ENCODE measurements around the gene CAPS. TPM values are rescaled to one million over a fixed set of nuclear protein-coding genes. Genes with fewer than 3 reads are reported as not detected.

CAPS gene
- total RNA-seq, 1 donor from 2014 or later, result 2.2 TPM

GRCh38 chr19:5923356-5923755 is 9.3 kb downstream of the CAPS start:
- no peaks in the 10 kb centered on the region for H3K36me3 ChIP-seq
- H3K4me3 ChIP-seq, result no peak overlapping the region
- no peaks in the 10 kb centered on the region for H4K20me1 ChIP-seq (ENCODE audit: low read depth)
- no peaks in the 10 kb centered on the region for H3F3A ChIP-seq (ENCODE audit: low read depth)
- H3K27me3 ChIP-seq, result no peaks in the 10 kb centered on the region
- Mint-ChIP-seq H3K27me3 (ENCODE audit: insufficient read depth, low read depth) (peaks cover 2% of the 10 kb centered on the region), H3K4me1 (peaks cover 3% of the 10 kb centered on the region), H3K27ac (no peak overlapping the region), H3K4me3 (no peak overlapping the region), H3K9me3 (no peaks in the 10 kb centered on the region), H3K36me3 (peaks cover 22% of the 10 kb centered on the region)
- no peaks in the 10 kb centered on the region for H3K9me3 ChIP-seq (ENCODE audit: low read depth)
- H3K4me1 ChIP-seq, result no peaks in the 10 kb centered on the region
- DNase-seq (ENCODE audit: low spot score), result no peak
- no peak overlapping the region for H2AFZ ChIP-seq (replicated peaks)
- no peak overlapping the region for H3K27ac ChIP-seq
- no peak for TF ChIP-seq EZH2phosphoT487 (IDR thresholded peaks at IDR 0.05)
- TF ChIP-seq CTCF (IDR thresholded peaks at IDR 0.05), result no peak
- no peak for TF ChIP-seq EZH2 (IDR thresholded peaks at IDR 0.05)
- no peak overlapping the region for H3K4me2 ChIP-seq
- H3K79me2 ChIP-seq (ENCODE audit: low read depth), result no peaks in the 10 kb centered on the region
- H3K9ac ChIP-seq, result no peak overlapping the region

- Histone ChIP-seq H3K36me3 (no peaks in the 10 kb centered on the region), H3K4me3 (no peak overlapping the region), H3K79me2 (ENCODE audit: low read depth) (no peaks in the 10 kb centered on the region), H4K20me1 (ENCODE audit: low read depth) (peaks cover 18% of the 10 kb centered on the region), H2AFZ (replicated peaks) (no peak overlapping the region), H3K27ac (no peak overlapping the region), H3K4me1 (no peaks in the 10 kb centered on the region), H3K27me3 (no peaks in the 10 kb centered on the region), H3F3A (ENCODE audit: low read depth) (no peaks in the 10 kb centered on the region), H3K9ac (no peak overlapping the region), H3K9me3 (ENCODE audit: low read depth) (no peaks in the 10 kb centered on the region), H3K4me2 (no peak overlapping the region)
- Mint-ChIP-seq H3K4me1 (peaks cover 13% of the 10 kb centered on the region), H3K27me3 (ENCODE audit: insufficient read depth, low read depth) (peaks cover 3% of the 10 kb centered on the region), H3K4me3 (no peak overlapping the region), H3K36me3 (peaks cover 30% of the 10 kb centered on the region), H3K9me3 (no peaks in the 10 kb centered on the region), H3K27ac (no peak overlapping the region)
- DNase-seq (ENCODE audit: low spot score), result no peak
- TF ChIP-seq EZH2 (IDR thresholded peaks at IDR 0.05) (no peak), EZH2phosphoT487 (IDR thresholded peaks at IDR 0.05) (no peak), CTCF (IDR thresholded peaks at IDR 0.05) (no peak)
Observed at GRCh38 chr19:5925830-5926427, 11.9 kb downstream of the CAPS start.

- Mint-ChIP-seq H3K36me3 (peaks cover 28% of the 10 kb centered on the region), H3K4me3 (no peak overlapping the region), H3K27ac (no peak overlapping the region), H3K4me1 (peaks cover 13% of the 10 kb centered on the region), H3K27me3 (ENCODE audit: insufficient read depth, low read depth) (peaks cover 7% of the 10 kb centered on the region), H3K9me3 (no peaks in the 10 kb centered on the region)
- Histone ChIP-seq H3K27me3 (no peaks in the 10 kb centered on the region), H3F3A (ENCODE audit: low read depth) (no peaks in the 10 kb centered on the region), H3K9me3 (ENCODE audit: low read depth) (no peaks in the 10 kb centered on the region), H2AFZ (replicated peaks) (no peak overlapping the region), H4K20me1 (ENCODE audit: low read depth) (peaks cover 20% of the 10 kb centered on the region), H3K4me2 (no peak overlapping the region), H3K36me3 (no peaks in the 10 kb centered on the region), H3K9ac (no peak overlapping the region), H3K27ac (no peak overlapping the region), H3K4me3 (no peak overlapping the region), H3K79me2 (ENCODE audit: low read depth) (no peaks in the 10 kb centered on the region), H3K4me1 (no peaks in the 10 kb centered on the region)
- TF ChIP-seq EZH2 (IDR thresholded peaks at IDR 0.05), result no peak
- no peak for TF ChIP-seq CTCF (IDR thresholded peaks at IDR 0.05)
- no peak for TF ChIP-seq EZH2phosphoT487 (IDR thresholded peaks at IDR 0.05)
- DNase-seq (ENCODE audit: low spot score), result no peak
Observed at GRCh38 chr19:5926641-5927440, 12.8 kb downstream of the CAPS start.

Measured in neural progenitor cell (in vitro differentiated cells).